Activated T-cell treated with anti-CD3 and anti-CD28 coated beads, Interleukin-2, amount 50 U/mL, for 24 hours (primary cell): ENCODE results near the gene SLC9B2.
A peak's percentile ranks its signal among the peaks of the same experiment; 100 is the strongest.

Source experiments
- DNase-seq: peaks from one replicate; pipeline ENCODE4 v3.0.0-alpha.2; 2020
- H3K27ac Mint-ChIP-seq: 2 replicates; pipeline ENCODE4 v1.8.0; 2020; ENCODE audit warnings: mild to moderate bottlenecking, mixed read lengths
- H3K27me3 Mint-ChIP-seq: 2 replicates; pipeline ENCODE4 v1.8.0; 2020; ENCODE audit warnings: mixed read lengths
- H3K36me3 Mint-ChIP-seq: 2 replicates; pipeline ENCODE4 v1.8.0; 2020; ENCODE audit warnings: low read depth, mixed read lengths
- H3K4me1 Mint-ChIP-seq: 2 replicates; pipeline ENCODE4 v1.8.0; 2020; ENCODE audit warnings: low read depth, mixed read lengths
- H3K4me3 Mint-ChIP-seq: 2 replicates; pipeline ENCODE4 v1.8.0; 2020; ENCODE audit warnings: mild to moderate bottlenecking, moderate library complexity, mixed read lengths
- H3K9me3 Mint-ChIP-seq: 2 replicates; pipeline ENCODE4 v1.8.0; 2020; ENCODE audit warnings: mixed read lengths

SLC9B2 gene

DNA sequence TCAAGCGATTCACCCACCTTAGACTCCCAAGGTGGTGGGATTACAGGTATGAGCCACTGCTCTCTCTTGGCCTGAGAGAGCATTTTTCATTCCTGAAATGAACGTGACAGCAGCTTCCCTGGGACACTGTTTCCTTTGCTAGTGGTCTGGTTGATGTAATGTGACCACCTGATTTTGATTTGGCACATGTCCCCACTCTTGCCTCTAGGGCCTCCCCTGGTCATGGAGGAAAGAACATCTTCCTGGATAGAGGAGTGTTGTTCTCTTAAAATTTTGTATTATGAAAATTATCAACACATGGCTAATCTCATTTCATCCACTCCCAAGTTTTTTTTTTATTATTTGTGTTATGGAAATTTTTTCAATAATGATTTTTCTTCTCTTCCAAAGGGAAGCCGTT lies 23.8 kb downstream of the SLC9B2 start:
- H3K36me3 Mint-ChIP-seq: peaks cover 60% of the 10 kb centered on the region
- H3K9me3 Mint-ChIP-seq: no peaks in the 10 kb centered on the region
- H3K4me3 Mint-ChIP-seq: no peak overlapping the region
- no peaks in the 10 kb centered on the region for H3K27me3 Mint-ChIP-seq
- H3K27ac Mint-ChIP-seq: no peak overlapping the region
- DNase-seq: no peak
- peaks cover 13% of the 10 kb centered on the region for H3K4me1 Mint-ChIP-seq

DNA sequence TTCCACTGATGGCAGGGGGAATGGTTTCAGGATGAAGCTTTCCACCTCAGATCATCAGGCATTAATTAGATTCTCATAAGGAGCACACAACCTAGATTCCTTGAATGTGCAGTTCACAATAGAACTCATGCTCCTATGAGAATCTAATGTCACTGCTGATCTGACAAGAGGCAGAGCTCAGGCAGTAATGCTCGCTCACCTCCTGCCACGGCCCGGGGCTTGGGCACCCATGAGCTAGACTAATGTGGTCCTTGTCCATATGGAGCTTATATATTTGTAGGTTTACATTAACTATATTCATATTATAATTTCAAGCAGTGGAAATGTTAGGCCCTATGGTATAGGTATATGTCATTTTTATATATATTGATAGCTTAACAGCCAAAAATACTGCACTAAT lies 24.4 kb downstream of the SLC9B2 start:
- Mint-ChIP-seq H3K36me3 (peaks cover 58% of the 10 kb centered on the region), H3K27ac (no peak overlapping the region), H3K4me1 (peaks cover 13% of the 10 kb centered on the region), H3K4me3 (no peak overlapping the region), H3K27me3 (no peaks in the 10 kb centered on the region), H3K9me3 (no peaks in the 10 kb centered on the region)
- no peak for DNase-seq

DNA sequence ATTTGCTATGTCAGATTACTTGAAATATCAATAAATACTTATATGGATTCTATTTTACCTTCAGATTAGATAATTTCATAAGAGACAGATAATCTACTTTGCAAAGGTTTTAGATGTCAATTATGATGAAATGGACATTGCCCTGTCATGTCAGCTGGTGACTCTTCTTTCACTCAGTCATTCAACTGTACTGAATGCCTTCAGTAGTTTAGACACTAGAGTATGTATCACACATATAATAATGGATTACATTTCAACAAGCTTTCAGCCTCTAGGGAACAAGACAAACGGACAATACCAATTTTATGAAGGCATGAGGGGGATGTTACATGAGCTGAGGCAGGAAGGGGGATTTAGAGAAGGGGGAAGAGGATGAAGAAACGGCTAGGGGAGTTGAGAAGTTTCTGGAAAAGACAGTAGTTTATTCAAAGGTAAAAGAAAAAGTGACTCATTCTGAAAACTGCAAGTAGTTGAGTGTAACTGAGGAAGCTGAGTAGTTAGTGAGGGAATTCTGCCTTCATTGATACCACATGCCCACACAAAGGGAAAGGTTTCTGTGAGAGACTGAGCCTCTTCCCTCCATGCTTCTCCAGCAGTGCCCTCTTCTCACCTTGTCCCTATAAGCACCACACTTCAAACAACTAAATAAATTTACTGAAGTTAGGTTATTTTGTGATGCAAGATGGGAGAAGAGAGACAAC lies 25.7 kb downstream of the SLC9B2 start:
- no peak overlapping the region for H3K4me3 Mint-ChIP-seq
- H3K36me3 Mint-ChIP-seq: peaks cover 60% of the 10 kb centered on the region
- no peaks in the 10 kb centered on the region for H3K27me3 Mint-ChIP-seq
- no peak for DNase-seq
- H3K4me1 Mint-ChIP-seq: peaks cover 15% of the 10 kb centered on the region
- peak overlapping the region; percentile 70 for H3K27ac Mint-ChIP-seq
- H3K9me3 Mint-ChIP-seq: no peaks in the 10 kb centered on the region

DNA sequence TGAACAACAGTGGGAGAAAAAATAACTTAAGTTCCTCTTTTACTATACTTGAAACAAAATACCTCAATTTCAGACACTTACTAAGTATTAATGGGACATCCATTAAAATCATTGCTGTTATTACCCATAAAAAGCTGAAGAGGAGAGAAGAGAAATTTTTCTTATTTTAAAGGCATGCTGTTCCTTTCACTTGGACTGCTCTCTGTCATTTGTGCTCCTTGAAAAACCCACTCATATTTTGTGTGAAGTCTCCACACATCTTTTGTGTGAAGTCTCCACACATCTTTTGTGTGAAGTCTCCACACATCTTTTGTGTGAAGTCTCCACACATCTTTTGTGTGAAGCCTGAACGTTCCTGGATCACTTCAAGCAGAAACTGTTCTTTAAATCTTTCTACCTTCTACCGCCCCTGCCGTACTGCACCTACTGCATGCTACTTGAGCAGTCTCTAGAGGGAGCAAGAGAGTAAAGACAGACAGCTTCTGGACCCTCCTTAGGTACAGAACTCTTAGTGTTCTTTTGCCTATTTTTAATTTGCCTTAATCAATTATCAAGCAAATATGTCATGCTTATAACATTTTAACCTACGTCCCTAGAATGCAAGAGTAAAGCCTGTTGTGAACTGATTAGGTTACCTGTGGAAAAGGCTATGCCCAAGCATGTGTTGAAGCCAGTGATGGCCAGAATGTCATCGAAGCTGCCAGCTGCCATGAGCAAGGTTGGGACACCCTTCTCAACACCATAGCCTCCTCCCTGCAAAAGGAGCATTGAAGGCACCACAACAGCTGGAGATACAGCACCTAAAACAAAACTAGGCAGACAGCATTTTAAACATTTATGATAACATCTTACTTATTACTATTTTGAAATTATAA lies 29.9 kb downstream of the SLC9B2 start:
- no peak for DNase-seq
- H3K9me3 Mint-ChIP-seq: no peaks in the 10 kb centered on the region
- peaks cover 13% of the 10 kb centered on the region for H3K4me1 Mint-ChIP-seq
- H3K27ac Mint-ChIP-seq: no peak overlapping the region
- no peaks in the 10 kb centered on the region for H3K27me3 Mint-ChIP-seq
- no peak overlapping the region for H3K4me3 Mint-ChIP-seq
- peaks cover 67% of the 10 kb centered on the region for H3K36me3 Mint-ChIP-seq

DNA sequence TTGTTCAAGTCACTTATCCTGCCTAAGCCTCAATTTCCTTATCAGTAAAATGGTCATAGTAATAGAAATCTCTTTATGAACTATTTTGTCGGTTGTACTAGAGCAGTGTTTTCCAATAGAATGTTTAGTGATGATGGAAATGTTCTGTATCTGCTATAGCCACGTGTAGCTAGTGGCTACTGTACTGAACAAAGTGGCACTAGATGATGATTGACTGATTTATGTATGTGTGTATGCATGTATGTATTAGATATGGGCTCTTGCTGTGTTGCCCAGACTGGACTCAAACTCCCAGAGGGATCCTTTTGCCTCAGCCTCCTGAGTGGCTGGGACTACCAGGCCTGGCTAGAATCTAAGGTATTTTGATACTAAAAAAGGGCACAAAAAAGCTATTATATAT lies 32.4 kb downstream of the SLC9B2 start:
- Mint-ChIP-seq H3K9me3 (no peaks in the 10 kb centered on the region), H3K27me3 (no peaks in the 10 kb centered on the region), H3K36me3 (peaks cover 74% of the 10 kb centered on the region), H3K27ac (no peak overlapping the region), H3K4me1 (peaks cover 2% of the 10 kb centered on the region), H3K4me3 (no peak overlapping the region)
- no peak for DNase-seq

DNA sequence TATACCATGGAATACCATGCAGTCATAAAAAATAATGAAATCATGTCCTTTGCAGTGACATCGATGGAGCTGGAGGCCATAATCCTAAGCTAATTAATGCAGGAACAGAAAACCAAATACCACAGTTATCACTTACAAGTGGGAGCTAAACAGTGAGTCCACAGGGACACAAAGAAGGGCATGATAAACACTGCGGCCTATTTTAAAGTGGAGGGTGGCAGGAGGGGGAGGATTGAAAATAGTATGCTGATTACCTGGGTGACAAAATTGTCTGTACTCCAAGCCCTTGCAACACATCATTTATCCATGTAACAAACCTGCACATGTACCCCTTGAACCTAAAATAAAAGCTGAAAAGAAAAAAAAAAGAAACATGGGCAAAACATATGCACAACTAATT lies 40.4 kb downstream of the SLC9B2 start:
- H3K27me3 Mint-ChIP-seq: no peaks in the 10 kb centered on the region
- no peaks in the 10 kb centered on the region for H3K9me3 Mint-ChIP-seq
- H3K36me3 Mint-ChIP-seq: peaks cover 56% of the 10 kb centered on the region

DNA sequence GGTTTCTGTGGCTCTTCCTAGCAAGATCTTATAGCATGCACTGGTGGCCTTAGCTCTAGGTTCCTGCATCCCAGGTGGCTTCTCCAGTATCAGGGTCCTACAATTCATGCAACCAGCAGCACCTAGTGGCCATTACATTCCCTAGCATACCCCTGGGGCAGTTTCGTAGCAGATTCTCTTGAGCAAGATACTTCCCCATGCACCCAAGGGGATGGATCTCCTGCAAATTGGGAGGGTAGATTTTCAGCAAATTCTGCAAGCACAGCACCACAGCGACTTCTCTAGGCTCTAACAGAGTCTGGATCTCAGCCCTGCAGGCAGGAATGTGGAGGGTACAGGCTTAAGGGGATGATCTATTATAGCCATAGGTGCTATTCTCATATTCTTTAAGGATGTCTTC lies 44.0 kb downstream of the SLC9B2 start:
- no peak overlapping the region for H3K4me3 Mint-ChIP-seq
- no peak for DNase-seq
- no peaks in the 10 kb centered on the region for H3K4me1 Mint-ChIP-seq
- peaks cover 61% of the 10 kb centered on the region for H3K36me3 Mint-ChIP-seq
- H3K27ac Mint-ChIP-seq: no peak overlapping the region
- no peaks in the 10 kb centered on the region for H3K9me3 Mint-ChIP-seq
- H3K27me3 Mint-ChIP-seq: no peaks in the 10 kb centered on the region

More for the DNA sequence above, 40.4 kb downstream of the SLC9B2 start:
- no peak overlapping the region for H3K27ac Mint-ChIP-seq
- no peaks in the 10 kb centered on the region for H3K4me1 Mint-ChIP-seq
- no peak for DNase-seq
- H3K4me3 Mint-ChIP-seq: no peak overlapping the region

DNA sequence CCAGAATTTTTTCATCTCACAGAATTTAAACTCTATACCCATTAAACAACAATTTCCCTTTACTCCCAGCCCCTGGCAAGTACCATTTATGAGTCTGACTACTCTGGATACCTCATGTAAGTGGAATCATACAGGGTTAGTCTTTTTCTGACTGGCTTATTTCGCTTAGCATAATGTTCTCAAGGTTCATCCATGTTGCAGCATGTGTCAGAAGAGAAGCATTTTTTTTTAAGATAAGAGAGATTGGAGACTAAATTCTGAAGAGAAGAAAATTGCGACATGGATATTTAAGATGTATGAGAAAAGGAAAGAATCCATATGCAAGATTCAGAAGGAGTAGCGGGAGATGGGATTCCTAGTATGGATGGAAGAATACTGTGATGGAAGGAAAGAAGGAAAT lies 45.8 kb downstream of the SLC9B2 start:
- no peak for DNase-seq
- Mint-ChIP-seq H3K27ac (no peak overlapping the region), H3K9me3 (no peaks in the 10 kb centered on the region), H3K4me1 (peaks cover 6% of the 10 kb centered on the region), H3K4me3 (no peak overlapping the region), H3K36me3 (peaks cover 52% of the 10 kb centered on the region), H3K27me3 (no peaks in the 10 kb centered on the region)

DNA sequence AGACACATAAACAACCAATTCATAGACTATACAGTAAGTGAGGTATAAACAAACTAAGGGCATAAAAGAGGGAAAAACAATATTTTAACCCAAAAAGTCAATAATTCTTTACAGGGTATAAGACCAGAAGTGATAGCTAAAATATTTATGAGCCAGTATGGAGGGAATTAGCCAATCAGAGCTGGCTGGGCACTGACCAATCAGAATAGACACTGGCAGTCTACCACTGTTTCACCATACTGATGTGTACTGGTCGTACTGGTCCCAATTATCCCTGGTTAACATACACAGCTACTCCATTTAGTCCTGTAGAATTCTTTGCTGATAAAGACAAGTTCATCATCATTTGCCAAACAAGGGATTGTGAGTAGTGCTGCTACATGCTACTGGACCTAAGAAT lies 47.3 kb downstream of the SLC9B2 start:
- no peaks in the 10 kb centered on the region for H3K9me3 Mint-ChIP-seq
- no peak overlapping the region for H3K27ac Mint-ChIP-seq
- DNase-seq: no peak
- no peaks in the 10 kb centered on the region for H3K27me3 Mint-ChIP-seq
- peaks cover 53% of the 10 kb centered on the region for H3K36me3 Mint-ChIP-seq
- H3K4me1 Mint-ChIP-seq: peaks cover 9% of the 10 kb centered on the region
- H3K4me3 Mint-ChIP-seq: no peak overlapping the region

DNA sequence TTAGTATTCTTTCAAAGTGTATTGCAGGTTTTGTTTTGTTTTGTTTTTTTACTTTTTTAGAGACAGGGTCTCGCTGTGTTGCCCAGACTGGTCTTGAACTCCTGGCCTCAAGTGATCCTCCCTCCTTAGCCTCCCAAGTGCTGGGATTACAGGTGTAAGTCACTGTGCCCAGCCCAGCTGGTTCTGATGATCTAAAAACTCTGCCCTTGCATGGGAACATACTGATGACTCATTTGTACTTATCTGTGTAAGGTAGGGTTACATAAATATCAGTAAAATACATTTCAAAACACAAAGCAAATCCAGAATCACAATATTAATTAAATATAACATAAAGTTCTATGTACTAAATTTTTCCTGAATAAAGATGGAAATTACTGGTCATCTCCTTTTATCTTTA lies 49.7 kb downstream of the SLC9B2 start:
- no peak for DNase-seq
- H3K4me1 Mint-ChIP-seq: peaks cover 9% of the 10 kb centered on the region
- no peak overlapping the region for H3K4me3 Mint-ChIP-seq
- H3K9me3 Mint-ChIP-seq: no peaks in the 10 kb centered on the region
- H3K27me3 Mint-ChIP-seq: no peaks in the 10 kb centered on the region
- no peak overlapping the region for H3K27ac Mint-ChIP-seq
- H3K36me3 Mint-ChIP-seq: peaks cover 56% of the 10 kb centered on the region

DNA sequence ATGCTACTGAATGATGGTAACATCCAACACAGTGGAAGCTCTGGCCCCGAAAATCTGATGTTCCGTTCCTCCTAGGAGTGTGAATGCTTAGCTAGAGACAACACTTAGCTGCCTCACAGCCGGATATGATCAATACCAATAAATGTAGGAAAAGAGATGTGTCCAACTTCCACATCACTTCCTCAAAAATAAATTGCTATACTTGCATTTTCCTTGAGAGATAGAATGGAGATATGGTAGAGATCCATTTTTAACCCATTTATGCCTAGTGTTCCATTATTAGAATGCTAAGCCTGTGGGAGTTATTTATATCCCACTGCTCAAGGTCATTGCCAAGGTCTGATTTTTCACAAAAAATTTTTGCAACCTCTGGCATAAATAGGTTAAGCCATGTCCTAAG lies 51.6 kb downstream of the SLC9B2 start:
- H3K4me3 Mint-ChIP-seq: no peak overlapping the region
- DNase-seq: no peak

DNA sequence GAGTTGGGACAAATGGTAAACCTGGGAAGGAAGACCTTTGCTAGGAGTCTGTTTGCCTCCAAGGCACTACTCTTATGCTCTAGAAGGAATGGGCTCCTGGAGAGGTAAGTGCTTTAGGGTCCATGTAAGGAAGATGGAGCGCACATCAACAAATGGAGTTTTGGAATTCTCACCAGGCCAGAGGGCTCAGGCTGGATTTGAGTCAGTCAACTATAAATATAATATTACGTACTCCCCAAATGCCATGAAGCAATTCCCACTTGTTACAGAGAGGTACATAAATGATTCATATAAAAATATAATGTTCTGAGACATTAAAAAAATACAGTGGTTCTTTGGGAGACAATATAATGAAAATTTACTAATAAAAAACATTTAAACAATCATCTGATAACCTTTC lies 55.4 kb downstream of the SLC9B2 start:
- no peak for DNase-seq
- H3K36me3 Mint-ChIP-seq: peaks cover 31% of the 10 kb centered on the region
- H3K27me3 Mint-ChIP-seq: no peaks in the 10 kb centered on the region
- H3K4me1 Mint-ChIP-seq: peaks cover 28% of the 10 kb centered on the region
- H3K9me3 Mint-ChIP-seq: no peaks in the 10 kb centered on the region
- no peak overlapping the region for H3K27ac Mint-ChIP-seq
- H3K4me3 Mint-ChIP-seq: no peak overlapping the region

More for the DNA sequence above, 51.6 kb downstream of the SLC9B2 start:
- H3K27me3 Mint-ChIP-seq: no peaks in the 10 kb centered on the region
- H3K36me3 Mint-ChIP-seq: peaks cover 40% of the 10 kb centered on the region
- no peak overlapping the region for H3K27ac Mint-ChIP-seq
- H3K9me3 Mint-ChIP-seq: no peaks in the 10 kb centered on the region
- H3K4me1 Mint-ChIP-seq: peaks cover 16% of the 10 kb centered on the region

DNA sequence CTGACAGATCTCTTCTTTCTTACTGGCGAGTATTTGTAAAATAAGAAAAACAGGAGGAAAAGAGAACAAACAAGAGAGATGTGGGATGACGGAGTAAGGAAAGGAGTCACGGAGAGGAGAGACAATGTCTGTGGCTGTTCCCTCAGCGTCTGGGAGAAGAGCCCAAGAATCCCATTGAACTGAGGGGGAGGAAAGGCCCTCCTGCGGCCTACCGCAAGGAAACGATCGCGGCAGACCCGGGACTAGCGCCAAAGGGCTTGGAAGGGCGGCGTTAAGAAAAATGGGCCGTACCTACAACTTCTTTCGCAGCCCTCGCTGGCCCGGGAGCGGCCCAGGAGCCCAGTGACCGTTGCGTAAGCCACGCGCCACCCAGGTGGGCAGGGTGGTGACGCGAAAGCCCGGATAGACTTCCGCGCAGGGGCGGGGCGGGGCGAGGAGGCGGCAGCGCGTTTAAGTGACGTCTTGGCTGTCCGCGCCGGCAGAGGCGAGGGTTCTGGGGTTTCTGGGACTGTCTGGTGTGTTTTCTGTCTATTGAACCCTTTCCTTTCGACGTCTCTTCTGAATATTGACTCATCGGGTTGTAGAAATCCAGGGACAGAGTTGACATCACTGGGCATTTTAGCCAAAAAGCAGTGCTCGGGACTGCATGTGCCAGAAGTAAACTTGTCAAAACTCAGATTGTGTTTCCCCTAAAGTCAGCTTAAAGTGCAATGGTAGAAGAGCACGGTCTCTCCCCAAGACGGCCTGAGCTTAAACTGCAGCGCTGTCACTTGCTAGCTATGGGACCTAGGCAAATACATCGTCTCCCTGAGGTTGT lies 57.0 kb downstream of the SLC9B2 start, which contains the start of gene SLC9B1:
TSS of gene SLC9B1 (minus strand) at position 398 of the 817 bp plus-strand sequence. CDS start 27,994 bp downstream, outside the sequence.
- H3K27ac Mint-ChIP-seq: peak within 1 kb of the TSS; percentile 94
- peak; percentile 96 for DNase-seq
- H3K4me3 Mint-ChIP-seq: peak within 1 kb of the TSS; percentile 82
- peaks cover 21% of the 10 kb centered on the region for H3K4me1 Mint-ChIP-seq
- H3K27me3 Mint-ChIP-seq: no peaks in the 10 kb centered on the region
- H3K36me3 Mint-ChIP-seq: peaks cover 17% of the 10 kb centered on the region
- no peaks in the 10 kb centered on the region for H3K9me3 Mint-ChIP-seq
